OCI-LY7 (cell line): ENCODE measurements around the gene SLC16A6.
"Not testable (repeated sequence)": the region's sequence is repeated elsewhere in the genome, so short reads cannot be mapped to it uniquely, and the experiment has no call there.

Experiments
- CTCF ChIP-seq: fragments of 200-600 bp; sonication (generic); conservative IDR thresholded peaks from 2 replicates; pipeline ENCODE4 v1.5.1; 2014; ENCODE audit warnings: mild to moderate bottlenecking, antibody characterized with exemption, low read length, moderate library complexity, mixed read lengths
- EZH2phosphoT487 ChIP-seq: fragments of 200-600 bp; sonication (generic); IDR thresholded peaks from 2 replicates; pipeline ENCODE4 v1.6.1; 2018; ENCODE audit warnings: low read depth, borderline replicate concordance, mild to moderate bottlenecking, mixed run types, antibody characterized with exemption, low read length, moderate library complexity, mixed read lengths

GRCh38 chr17:68235336-68235791, 55.6 kb downstream of the SLC16A6 start:
- not testable (repeated sequence) for TF ChIP-seq CTCF, EZH2phosphoT487
